ENCODE data around the gene ANKRD26.

- TF ChIP-seq POLR2A (IDR thresholded peaks at IDR 0.05) (no peak), CTCF (IDR thresholded peaks at IDR 0.05) (no peak), EP300 (IDR thresholded peaks at IDR 0.05; ENCODE audit: low read depth) (no peak), POLR2AphosphoS5 (IDR thresholded peaks at IDR 0.05) (no peak)
Observed at GRCh38 chr10:27099448-27099847, 846 bp downstream of the ANKRD26 start.
